Suprapubic skin (tissue), 4 donors: ENCODE results near the gene S100A16.

Source experiments
- POLR2A ChIP-seq, 2 donors: fragments of 450-650 bp; IDR thresholded peaks; one replicate each; pipeline ENCODE4 v1.6.1; 2017; ENCODE audit warnings: antibody characterized with exemption in 2 of 2, mild to moderate bottlenecking in 2 of 2, moderate library complexity in 2 of 2
- POLR2AphosphoS5 ChIP-seq, 3 donors: sonication (generic); formaldehyde crosslinking; IDR thresholded peaks; one replicate each; pipeline ENCODE4 v1.6.1; 2017; ENCODE audit warnings: antibody characterized with exemption in 3 of 3

DNA sequence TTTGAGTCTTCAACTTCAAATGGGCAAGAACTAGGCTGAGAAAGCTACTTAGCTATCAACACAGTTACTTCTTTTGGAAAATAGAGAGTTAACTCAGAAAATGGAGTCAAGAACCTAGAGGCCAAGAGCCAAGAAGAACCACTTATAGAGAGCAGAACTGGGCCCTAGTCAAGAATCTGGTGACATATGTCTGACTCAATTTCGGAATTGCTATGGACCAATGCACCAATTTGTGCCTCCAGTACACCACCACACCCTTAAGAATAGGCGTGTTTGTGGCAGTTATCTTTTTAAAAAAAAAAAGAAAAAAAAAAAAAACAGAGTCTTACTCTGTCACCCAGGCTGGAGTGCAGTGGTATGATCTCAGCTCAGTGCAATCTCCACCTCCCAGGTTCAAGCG, 55.1 kb downstream of the S100A16 start:
- TF ChIP-seq POLR2A (IDR thresholded peaks at IDR 0.05) (no peak), POLR2AphosphoS5 (IDR thresholded peaks at IDR 0.05) (no peak)
